HG03175 (cell line): ENCODE data around the gene BANP.
"Not testable (repeated sequence)": the region's sequence is repeated elsewhere in the genome, so short reads cannot be mapped to it uniquely, and the experiment has no call there.

Source experiments
- ATAC-seq: cut with Tn5 transposase; IDR thresholded peaks from one replicate; pipeline ENCODE4 v1.9.1; 2021; ENCODE audit warnings: mild to moderate bottlenecking, moderate library complexity; ENCODE audit not compliant: unreplicated experiment

Gene BANP

GRCh38 chr16:88094253-88094575 is 143.0 kb downstream of the BANP start:
- not testable (repeated sequence) for ATAC-seq

DNA sequence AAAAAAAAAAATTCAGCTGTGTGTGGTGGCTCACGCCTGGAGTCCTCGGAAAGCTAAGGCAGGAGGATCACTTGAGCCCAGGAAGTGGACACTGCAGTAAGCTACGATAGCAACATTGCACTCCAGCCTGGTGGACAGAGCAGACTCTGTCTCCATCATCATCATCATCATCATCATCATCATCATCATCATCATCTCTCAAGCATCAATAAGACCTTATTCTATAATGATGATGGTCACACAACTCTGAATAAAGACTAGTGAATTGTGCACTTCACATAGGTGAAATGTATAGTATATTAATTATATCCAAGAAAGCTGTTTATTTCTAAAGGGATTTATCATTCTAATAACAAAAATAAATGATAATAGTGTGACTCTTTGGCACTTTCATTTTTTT is 143.7 kb downstream of the BANP start:
- not testable (repeated sequence) for ATAC-seq

DNA sequence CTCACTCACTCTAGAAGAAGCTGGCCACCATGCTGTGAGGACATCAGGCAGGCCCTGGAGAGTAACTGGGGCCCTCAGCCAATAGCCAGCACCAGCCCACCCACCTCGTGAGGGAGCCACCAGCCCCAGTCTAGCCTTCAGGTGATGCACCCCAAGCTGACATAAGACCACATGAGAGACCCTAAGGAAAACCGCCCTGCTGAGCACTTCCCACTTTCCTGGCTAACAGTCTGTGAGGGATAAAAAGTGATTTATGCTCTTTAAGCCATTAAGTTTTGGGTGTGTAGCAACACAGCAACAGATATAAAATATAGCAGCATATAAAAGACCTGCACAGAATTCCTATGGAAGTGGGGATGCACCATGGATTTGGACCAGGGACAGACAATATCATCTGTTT is 145.4 kb downstream of the BANP start:
- not testable (repeated sequence) for ATAC-seq

- ATAC-seq: not testable (repeated sequence)
Measured at GRCh38 chr16:88098731-88099562, 147.7 kb downstream of the BANP start.

GRCh38 chr16:88099563-88099890 is 148.3 kb downstream of the BANP start:
- ATAC-seq: no peak

DNA sequence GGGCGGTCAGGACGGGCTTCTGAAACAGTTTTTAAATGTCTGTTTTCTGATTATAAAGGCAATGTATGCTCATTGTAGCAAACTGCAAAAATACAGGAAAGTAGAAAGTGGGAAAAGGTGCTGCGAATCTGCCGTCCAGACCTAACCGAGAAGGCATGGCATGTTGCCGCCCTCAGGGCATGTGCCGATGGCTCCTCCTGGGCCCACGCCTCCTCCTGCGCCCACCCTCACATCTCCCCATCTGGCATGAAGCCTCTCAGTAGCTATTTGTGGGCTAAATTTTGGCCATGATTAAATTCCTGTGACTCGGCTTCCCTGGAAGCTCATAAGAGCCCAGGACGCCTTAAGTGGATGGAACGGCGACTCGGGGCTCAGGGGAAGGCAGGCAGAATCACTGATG is 148.7 kb downstream of the BANP start:
- not testable (repeated sequence) for ATAC-seq

GRCh38 chr16:88100801-88101622 is 149.8 kb downstream of the BANP start:
- not testable (repeated sequence) for ATAC-seq

- ATAC-seq: not testable (repeated sequence)
Measured at GRCh38 chr16:88101623-88102105, 150.4 kb downstream of the BANP start.

GRCh38 chr16:88102597-88102996 is 151.4 kb downstream of the BANP start:
- no peak for ATAC-seq

- ATAC-seq: no peak
Measured at GRCh38 chr16:88103011-88103410, 151.8 kb downstream of the BANP start.

DNA sequence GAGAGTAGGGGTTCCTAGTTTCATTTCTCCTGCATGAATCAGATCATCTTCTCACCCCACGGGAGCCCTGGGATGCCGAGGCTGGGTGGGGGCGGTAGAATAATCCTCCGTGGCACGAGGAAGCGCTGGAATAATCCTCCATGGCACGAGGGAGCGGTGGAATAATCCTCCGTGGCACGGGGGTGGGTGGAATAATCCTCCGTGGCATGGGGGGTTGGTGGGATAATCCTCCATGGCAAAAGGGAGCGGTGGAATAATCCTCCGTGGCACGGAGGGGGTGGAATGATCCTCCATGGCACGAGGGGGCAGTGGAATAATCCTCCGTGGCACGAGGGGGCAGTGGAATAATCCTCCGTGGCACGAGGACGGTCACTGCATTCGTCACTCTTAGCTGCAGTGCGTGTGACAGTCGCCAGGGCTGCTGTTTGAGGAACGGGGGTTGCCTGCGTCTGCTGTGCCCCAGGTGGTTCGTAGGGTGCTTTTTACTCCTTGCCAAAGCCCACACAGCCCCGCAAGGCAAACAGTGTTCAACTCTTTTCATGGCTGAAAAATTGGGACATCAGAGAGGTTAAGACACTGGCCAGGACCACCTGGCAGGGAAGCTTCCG is 152.5 kb downstream of the BANP start:
- no peak for ATAC-seq

- not testable (repeated sequence) for ATAC-seq
Measured at GRCh38 chr16:88104363-88104762, 153.1 kb downstream of the BANP start.

DNA sequence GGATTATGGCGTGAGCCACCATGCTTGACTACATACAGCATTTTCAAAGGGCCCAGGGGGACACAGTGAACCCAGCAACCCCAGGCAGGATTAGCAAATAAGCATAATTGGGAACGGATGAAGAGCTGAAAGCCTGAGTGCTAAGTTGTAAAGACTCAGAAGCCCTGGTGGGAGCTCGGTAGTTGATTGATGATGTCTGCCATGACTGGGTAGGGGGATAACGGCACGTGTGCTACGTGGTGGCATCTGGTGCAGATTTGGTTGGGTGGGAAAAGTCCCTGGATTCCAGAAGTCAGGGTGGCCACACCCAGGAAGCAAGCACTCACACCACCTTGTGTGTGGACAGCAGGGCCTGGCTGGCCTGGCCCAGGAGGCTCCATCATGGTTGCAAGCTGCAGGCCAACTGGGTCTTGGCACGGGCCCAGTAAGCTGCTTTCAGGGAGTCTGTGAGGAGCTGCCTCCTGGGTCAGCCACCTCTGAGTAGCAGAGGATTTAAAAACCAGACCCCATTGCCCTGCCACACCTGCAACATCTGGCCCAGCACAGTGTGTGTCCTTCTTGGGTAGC is 154.4 kb downstream of the BANP start:
- not testable (repeated sequence) for ATAC-seq

DNA sequence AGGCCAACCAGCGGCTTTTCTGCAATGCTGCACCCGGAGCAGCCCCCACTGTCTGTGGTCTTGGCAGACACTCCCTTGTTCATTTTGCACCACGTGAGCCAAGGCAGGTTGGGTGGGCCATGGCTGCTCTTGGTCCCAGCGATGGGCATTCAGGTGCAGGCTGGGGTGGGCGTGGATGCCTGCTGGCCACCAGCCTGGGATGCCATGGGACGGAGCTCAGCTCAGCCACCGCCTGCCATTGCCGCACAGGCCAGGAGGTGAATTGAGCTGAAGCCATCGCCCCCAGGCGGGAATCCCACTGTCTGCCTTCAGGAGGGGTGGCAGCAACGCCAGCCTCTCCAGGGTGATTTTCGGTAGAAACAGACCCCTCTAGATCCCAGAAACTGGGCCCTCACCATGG is 155.3 kb downstream of the BANP start:
- ATAC-seq: not testable (repeated sequence)

- no peak for ATAC-seq
Measured at GRCh38 chr16:88108762-88109161, 157.5 kb downstream of the BANP start.

- not testable (repeated sequence) for ATAC-seq
Measured at GRCh38 chr16:88109726-88110621, 158.7 kb downstream of the BANP start.

GRCh38 chr16:88110875-88111494 is 159.8 kb downstream of the BANP start:
- not testable (repeated sequence) for ATAC-seq

- ATAC-seq: not testable (repeated sequence)
Measured at GRCh38 chr16:88111976-88112375, 160.7 kb downstream of the BANP start.

DNA sequence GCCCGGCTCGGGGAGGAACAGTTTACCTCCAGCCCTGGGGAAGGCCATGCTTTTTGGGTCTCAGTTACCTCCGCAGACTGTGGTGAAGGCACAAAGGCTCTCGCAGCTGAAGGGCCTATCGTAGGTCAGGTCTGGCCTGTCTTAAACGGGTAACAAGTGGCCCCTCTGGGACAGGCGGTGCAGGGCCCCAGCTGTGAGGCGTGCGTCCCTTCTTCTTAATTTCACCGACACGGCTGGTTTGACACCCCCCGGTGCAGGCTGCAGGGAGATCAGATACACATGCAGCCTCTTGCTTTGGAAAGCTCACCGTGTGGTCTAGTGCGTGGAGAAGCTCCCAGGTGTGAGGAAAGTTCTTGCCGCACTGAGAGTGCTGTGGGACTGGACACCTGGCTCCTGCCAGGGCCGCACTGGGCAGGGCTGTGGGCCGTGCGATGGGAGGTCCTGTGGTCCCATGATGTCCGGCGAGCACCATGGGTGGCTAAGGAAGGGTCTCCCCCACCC is 162.4 kb downstream of the BANP start:
- no peak for ATAC-seq
